Left lung (tissue), 10 donors: Measurements from ENCODE around the gene LIMA1. TPM values are rescaled to one million over a fixed set of nuclear protein-coding genes. Genes with fewer than 3 reads are reported as not detected.

Source experiments
- ATAC-seq: fragments of 200-7000 bp; cut with Tn5 transposase; one replicate; pipeline ENCODE4 v1.9.1; 2020; ENCODE audit warnings: moderate library complexity
- DNase-seq, 4 donors: peaks; one replicate each; pipeline ENCODE4 v3.0.0-alpha.2; 2013 to 2020
- H3K27ac ChIP-seq, 2 donors: fragments of 200-600 bp; sonication (generic) in 1 of 2; one replicate each; pipeline versions ENCODE4 v1.5.0 to v1.8.0; 2020 to 2021
- H3K27me3 ChIP-seq, 2 donors: fragments of 200-600 bp; sonication (generic) in 1 of 2; one replicate each; pipeline versions ENCODE4 v1.5.0 to v1.8.0; 2020 to 2021
- H3K36me3 ChIP-seq, 2 donors: fragments of 200-600 bp; sonication (generic) in 1 of 2; one replicate each; pipeline versions ENCODE4 v1.5.0 to v1.8.0; 2020 to 2021
- H3K4me1 ChIP-seq, 2 donors: fragments of 200-600 bp; one replicate each; pipeline ENCODE4 v1.8.0; 2021
- H3K4me3 ChIP-seq, 2 donors: fragments of 200-600 bp; sonication (generic) in 1 of 2; one replicate each; pipeline versions ENCODE4 v1.5.0 to v1.8.0; 2020 to 2021; ENCODE audit warnings: mild to moderate bottlenecking in 1 of 2
- H3K9me3 ChIP-seq, 2 donors: fragments of 200-600 bp; sonication (generic) in 1 of 2; one replicate each; pipeline versions ENCODE4 v1.5.0 to v1.8.0; 2020 to 2021
- CTCF ChIP-seq, 2 donors: fragments of 200-600 bp; sonication (generic) in 1 of 2; IDR thresholded peaks; one replicate each; pipeline versions ENCODE4 v1.5.0 to v1.8.0; 2021; ENCODE audit warnings: antibody characterized with exemption in 2 of 2
- intact Hi-C, 2 donors: fragments of 100-400 bp; cut with DNase I; formaldehyde crosslinking; loops; one replicate each; pipeline versions ENCODE4 v1.11.2 to v1.14.2; 2022
- polyA plus RNA-seq, 6 donors: library from polyadenylated mRNA; unstranded; fragments of 120-200 nt; gene quantifications; one replicate each; pipeline ENCODE4 v1.2.1, GENCODE V29; 2013; ENCODE audit not compliant: insufficient read length in 6 of 6
- total RNA-seq, 2 donors: library from RNA; stranded (reverse); fragmentation: NEBNext Ultra II Directional; extraction: Animal tissue kit (Norgen Biotek cat#: 25700); gene quantifications; one replicate each; pipeline ENCODE4 v1.2.1, GENCODE V29; 2021
- donor health status: DM: no; HTN: yes; CAD: no.
- donor health status: DM: no; HTN: no; CAD: no.

The LIMA1 gene
- total and polyA plus RNA-seq, 8 donors = 71.9 to 91.0 (median 81.9) TPM

GRCh38 chr12:50200552-50201273 is 82.6 kb downstream of the LIMA1 start:
- Histone ChIP-seq H3K4me3 (no peak overlapping the region), H3K27me3 (no peaks in the 10 kb centered on the region), H3K27ac (no peak overlapping the region), H3K36me3 (peaks cover 7 to 68% of the 10 kb centered on the region in 2 donors), H3K9me3 (no peaks in the 10 kb centered on the region), H3K4me1 (no peaks in the 10 kb centered on the region)
- TF ChIP-seq CTCF (IDR thresholded peaks at IDR 0.05) = no peak
- intact Hi-C loops = no loop called here
- ATAC-seq (no peak), DNase-seq (no peak)

- H3K9me3 ChIP-seq = no peaks in the 10 kb centered on the region
- no peak overlapping the region for H3K4me3 ChIP-seq
- H3K36me3 ChIP-seq = peaks cover 0 to 65% of the 10 kb centered on the region in 2 donors
- no peaks in the 10 kb centered on the region for H3K4me1 ChIP-seq
- intact Hi-C loops = no loop called here
- no peak overlapping the region for H3K27ac ChIP-seq
- no peak for ATAC-seq
- TF ChIP-seq CTCF (IDR thresholded peaks at IDR 0.05) = no peak
- DNase-seq = no peak
- H3K27me3 ChIP-seq = no peaks in the 10 kb centered on the region
Measured at GRCh38 chr12:50198829-50199228, 84.5 kb downstream of the LIMA1 start.

GRCh38 chr12:50197297-50197727 is 86.0 kb downstream of the LIMA1 start:
- TF ChIP-seq CTCF (IDR thresholded peaks at IDR 0.05) = no peak
- DNase-seq = no peak
- no peaks in the 10 kb centered on the region for H3K27me3 ChIP-seq
- ATAC-seq = no peak
- no peak overlapping the region for H3K4me3 ChIP-seq
- intact Hi-C loops = no loop called here
- H3K4me1 ChIP-seq = no peaks in the 10 kb centered on the region
- no peaks in the 10 kb centered on the region for H3K9me3 ChIP-seq
- H3K27ac ChIP-seq = no peak overlapping the region
- H3K36me3 ChIP-seq = peaks cover 0 to 62% of the 10 kb centered on the region in 2 donors

- peaks cover 0 to 64% of the 10 kb centered on the region in 2 donors for H3K36me3 ChIP-seq
- DNase-seq (no peak), ATAC-seq (no peak)
- TF ChIP-seq CTCF (IDR thresholded peaks at IDR 0.05) = no peak
- no peaks in the 10 kb centered on the region for H3K9me3 ChIP-seq
- no peaks in the 10 kb centered on the region for H3K4me1 ChIP-seq
- intact Hi-C loops = no loop called here
- H3K27ac ChIP-seq = no peak overlapping the region
- no peak overlapping the region for H3K4me3 ChIP-seq
- H3K27me3 ChIP-seq = no peaks in the 10 kb centered on the region
Measured at GRCh38 chr12:50196537-50196936, 86.8 kb downstream of the LIMA1 start.

GRCh38 chr12:50195832-50196231 is 87.5 kb downstream of the LIMA1 start:
- H3K4me3 ChIP-seq = no peak overlapping the region
- no peak for DNase-seq
- no peak overlapping the region for H3K27ac ChIP-seq
- intact Hi-C loops = no loop called here
- no peak for TF ChIP-seq CTCF (IDR thresholded peaks at IDR 0.05)
- H3K9me3 ChIP-seq = no peaks in the 10 kb centered on the region
- ATAC-seq = no peak
- peaks cover 0 to 70% of the 10 kb centered on the region in 2 donors for H3K36me3 ChIP-seq
- no peaks in the 10 kb centered on the region for H3K27me3 ChIP-seq
- no peaks in the 10 kb centered on the region for H3K4me1 ChIP-seq
